Measurements from ENCODE around the gene PLCB2.

Gene PLCB2

DNA sequence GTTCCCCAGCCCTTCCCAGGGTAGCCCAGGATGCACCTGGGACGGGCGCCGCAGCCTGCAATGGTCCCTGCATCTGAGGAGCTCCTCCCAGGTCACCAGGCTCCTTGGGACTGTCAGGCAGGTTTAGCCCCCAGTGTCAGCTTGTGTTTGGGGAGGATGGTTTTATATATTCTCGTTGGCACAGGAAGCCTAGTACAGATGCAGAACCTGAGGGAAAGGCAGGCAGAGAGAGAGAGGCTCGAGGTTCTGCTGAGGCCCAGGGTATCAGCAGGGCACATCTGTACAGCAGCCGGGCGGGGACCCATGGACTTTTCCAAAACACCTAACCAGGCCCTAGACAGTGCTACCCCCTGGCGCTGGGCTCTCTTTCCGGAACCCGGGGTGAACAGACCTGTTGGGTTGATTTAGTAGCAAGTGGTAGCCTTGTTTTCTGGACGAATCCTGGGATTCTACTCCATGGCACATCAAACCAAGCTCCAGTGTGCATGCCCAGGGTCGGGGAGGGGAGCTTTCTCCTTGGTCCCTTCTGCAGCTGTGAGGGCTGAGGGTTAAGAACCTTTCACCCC, 60.2 kb downstream of the PLCB2 start:
- no peak for DNase-seq

DNA sequence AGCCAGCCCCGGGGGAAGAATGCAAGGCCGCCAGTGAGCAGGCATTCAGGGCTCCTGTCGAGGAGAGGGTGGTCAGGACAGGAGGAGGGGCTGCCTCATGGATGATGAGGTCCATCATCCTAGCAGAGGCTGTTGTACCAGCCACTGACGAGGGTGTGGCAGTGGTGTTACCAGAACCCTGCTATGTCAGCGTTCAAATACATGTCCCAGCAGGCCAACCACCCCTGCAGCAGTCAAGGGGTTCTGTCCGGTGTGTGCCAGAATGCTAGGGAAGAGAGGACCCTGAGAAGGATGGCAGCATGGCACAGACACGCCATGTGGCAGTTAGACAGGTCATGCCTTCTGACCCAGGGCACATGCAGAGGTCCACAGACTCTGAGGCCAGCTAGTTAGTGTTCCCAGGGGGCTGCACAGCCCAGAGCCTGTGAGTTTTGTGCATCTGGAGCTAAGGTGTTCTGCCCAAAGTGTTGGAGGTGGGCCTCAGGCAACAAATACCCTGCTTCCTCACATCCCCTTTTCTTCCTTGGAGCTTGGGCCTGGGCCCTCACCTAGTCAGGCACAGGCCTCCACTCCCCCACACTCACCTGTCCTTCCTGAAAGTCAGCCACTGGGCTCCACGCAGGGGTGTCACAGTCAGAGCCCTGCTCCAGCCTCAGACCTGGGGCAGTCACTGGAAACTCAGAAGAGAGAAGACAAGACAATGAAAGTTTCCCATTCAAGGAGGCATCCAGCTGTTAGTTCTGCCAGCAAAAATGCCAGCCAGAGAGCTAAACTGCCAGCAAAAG, 61.0 kb downstream of the PLCB2 start:
- DNase-seq, result no peak

DNA sequence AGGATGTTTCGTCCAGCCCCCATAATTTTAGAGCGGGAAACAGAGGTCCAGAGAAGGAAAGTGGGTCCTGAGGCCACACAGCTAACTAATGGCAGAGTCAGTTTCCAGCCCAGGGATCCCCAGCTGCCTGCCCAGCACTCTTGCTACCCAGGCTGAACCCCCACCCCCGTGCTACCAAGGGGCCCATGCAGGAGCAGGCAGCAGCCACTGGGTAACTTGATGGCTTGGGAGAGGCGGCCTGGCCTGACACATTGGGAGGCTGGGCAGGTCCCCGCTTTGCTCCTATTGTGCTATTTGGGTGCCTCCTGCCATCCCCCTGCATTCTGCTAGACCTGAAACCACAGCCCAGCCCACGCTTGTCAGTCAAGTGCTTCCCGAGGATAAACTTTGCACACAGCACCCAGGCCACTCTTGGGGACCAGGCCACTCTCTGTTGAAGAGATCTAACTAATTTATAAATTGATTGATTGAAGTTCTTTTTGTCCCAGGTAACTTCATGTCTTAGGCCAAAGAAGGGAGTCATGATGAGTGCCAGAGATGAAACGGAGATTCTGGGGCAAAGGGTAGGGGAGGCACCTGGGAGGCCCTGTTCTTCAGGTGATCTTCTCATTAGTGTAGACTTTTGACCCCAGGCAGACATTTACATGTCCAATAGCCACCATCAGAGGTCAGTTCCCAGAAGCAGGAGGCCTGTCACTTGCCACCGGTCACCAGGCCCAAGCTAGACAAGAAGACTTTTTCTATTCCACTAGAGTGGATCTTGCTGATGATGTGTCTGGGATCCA, 61.9 kb downstream of the PLCB2 start:
- no peak for DNase-seq

DNA sequence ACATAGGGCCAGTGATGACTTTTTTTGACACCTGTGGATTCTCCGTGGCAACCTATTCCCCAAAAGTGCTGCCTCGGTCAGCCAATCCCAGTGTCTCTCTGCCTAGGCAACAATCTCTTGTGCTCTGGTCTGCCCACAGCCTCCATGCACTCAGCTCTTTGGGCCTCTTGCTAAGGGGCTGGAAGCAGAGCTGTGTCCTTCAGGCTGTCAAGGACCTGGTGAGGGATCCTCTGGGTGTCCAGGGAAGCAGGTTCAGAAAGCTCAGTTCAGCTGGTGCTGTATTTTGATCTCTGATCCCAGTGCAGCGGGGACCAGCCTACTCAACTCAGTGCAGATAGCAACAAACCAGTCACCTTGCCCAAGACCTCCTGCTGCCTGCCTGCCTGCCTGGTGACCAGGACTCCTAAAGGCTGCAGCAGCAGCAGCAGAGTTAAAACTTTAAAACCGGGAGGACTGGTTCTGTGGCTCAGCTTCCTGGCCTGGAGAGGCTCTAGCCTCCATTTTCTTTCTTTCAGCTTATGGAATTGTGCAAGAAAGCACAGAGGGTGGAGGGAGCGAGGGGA, 62.7 kb downstream of the PLCB2 start:
- peak; percentile 18 for DNase-seq

DNA sequence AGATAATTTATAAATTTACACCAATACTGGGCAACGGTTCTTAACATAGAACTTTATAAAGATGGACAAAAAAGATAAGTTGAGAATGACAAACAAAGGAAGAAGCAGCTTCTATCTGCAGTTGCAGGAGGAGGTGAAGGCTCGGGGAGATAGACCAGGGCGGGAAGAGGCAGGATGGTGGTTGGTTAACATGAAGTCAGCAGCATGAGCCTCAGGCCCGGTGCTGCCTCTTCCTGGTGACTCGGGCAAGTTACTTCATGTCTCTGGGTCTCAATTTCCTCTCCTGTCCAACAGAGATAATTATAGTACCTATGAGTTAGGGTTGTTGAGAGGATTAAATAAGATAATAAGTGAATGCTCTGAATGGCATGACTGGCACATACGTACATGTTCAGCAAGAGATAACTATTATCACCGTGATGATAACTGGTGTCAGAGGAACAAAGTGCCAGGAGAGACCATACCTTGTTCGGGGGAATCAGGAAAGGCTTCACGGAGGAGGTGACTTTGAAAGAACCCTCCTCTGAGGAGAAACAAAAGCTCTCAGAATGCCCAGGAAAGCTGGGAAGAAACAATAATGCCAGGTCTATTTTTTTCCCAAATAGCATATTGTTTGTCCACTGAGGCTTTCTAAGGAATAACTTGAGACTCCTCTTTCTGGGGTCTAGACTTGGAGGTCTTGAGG, 64.5 kb downstream of the PLCB2 start:
- DNase-seq, result no peak

DNA sequence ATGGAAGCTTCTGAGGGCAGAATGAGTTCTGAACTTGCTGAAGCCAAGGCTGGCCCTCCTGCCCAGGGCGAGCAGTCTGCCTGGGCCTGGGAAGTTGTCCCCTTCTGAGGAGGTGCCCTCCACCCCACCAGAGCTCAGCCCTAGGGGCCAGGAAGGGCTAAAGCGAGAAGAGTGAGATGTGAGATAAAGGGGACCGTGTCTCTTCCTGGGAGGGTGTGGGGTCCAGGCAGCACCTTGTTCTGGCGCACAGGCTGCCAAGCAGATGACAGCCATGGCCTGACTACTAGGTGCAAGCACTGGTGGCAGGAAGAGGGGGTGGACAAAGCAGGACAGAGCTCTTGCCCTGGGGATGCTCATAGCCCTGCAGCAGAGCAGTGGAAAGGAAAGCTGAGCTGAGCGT, 65.1 kb downstream of the PLCB2 start:
- no peak for DNase-seq

DNA sequence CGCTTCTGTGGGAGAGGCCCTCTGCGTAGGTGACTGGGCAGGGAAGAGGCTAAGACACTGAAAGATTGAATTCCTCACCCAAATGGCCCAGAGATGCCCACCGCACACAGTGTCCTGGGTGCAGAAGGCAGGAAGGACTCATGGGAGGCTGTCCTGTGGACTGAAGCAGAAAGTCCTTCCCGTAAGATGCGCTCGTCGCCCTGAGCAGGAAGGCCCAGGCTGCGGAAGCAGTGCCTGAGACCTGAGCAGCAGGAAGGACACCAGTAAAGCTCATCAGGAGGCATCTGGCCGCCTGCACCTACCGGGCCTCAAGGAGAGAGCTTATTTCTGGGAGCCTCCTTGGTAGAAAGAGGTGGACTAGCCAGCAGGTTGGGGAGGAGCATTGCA, 65.5 kb downstream of the PLCB2 start:
- DNase-seq, result no peak

DNA sequence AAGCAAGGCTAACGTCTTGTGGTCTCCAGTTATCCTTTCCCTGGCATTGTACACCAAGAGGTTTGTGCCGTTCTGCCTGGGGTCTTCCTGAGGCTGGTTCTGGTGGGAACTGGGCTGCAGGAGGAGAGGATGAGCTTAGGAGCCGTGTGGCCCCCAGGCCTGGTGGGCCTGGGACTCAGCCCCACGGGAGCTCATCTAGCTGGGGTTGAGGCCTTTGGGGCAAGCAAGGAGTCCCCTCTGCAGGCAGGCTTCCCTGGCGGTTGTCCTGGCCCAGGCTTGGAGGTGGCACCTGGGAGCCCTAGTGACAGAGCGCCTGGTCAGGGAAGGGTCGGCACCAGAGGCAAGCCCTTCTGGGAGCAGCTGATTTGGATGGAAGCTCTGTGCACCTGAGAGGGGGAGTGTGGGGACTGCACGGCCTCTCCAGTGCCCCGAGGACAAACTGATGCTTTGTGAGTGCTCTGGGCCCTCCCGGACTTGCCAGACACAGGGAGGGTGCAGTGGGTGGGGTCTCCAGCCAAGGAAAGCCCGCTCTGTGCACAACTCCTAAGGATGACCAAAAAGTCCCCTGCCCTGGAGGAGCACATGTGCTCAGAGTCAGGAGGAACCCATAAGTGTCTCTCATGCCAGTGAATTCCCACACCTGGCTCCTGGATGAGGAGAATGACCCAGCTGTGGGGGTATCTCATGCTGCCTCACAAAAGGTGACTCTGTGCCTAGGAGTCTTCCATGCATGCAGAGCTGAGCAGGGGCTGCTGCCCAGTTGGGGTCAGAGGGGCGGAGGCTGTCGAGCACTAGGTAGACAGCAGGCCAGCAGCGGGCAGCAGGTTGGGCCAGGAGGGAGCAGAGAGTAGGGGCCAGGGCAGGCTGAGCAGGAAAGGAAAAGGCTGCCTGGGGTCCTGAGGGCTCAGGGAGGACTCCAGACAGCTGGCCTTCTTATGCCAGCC, 66.2 kb downstream of the PLCB2 start:
- no peak for DNase-seq

DNA sequence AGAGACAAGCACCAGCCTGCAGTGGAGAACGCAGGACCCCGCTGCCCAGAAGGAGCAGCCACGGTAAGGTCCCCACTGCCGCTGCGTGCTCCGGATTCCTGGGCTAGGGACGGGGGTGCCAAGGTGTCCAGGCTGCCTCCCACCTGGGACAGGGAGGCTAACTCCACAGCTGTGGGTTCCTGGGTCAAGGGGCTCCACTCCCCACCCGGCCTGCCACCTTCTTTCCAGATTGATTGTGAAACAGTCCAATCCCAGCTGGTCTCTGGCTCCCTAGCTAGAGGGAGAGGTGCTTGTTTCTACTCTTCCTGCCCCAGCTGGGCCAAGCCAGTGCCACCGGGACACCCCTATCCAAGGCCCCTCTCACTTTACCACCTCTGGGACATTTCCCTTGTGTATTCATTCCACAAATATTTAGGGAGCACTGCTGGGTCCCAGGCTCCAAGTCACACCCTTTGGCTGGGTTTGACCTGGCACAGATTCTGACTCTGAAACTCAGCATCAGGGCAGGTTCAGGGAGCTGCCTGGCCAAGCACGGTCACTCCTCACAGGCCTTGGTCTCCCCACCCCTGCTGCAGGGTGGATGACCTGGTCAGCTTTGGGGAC, 67.0 kb downstream of the PLCB2 start:
- no peak for DNase-seq

DNA sequence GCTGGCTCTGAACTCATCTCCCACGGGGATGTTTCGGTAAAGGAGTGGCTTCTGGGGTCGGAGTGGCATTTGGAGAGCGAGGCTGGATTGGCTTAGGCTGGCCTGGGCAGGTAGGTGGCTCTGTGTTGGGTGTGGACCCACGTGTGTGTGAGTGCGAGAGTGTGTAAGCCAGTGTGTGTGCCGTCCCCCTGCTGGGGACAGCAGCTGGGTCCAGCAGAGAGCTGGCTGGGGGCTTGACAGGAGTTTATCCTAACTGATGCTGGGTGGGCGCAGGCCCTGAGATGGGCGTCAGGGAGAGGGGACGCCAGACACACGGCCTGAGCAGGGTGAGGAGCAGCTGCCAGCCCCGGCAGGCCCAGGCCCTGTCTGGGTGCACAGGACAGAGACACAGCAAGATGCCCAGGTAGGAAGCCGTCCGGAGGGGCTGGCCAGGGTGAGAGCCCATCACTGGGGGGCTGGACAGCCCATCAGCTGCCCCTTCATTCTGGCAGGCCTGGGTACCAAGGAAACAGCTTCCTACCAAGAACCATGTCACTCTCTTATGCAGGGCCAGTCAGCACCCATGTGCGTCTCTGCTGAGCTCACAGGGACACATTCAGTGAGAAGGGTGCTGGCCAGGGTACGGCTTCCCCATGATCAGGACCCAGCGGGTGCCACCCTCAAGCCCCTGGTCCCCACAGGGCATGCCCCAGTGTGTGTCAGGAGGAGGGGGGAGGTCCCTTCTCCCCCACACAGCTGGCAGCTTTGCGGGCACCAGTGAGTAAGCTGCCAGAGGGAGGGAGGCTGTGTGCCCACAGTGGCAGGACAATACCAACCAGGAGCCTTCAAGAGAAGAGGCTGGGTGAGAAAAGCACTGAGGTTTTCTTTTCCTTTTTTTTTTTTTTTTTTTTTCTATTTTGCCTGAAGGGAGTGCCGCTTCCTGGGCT, 67.8 kb downstream of the PLCB2 start:
- no peak for DNase-seq

DNA sequence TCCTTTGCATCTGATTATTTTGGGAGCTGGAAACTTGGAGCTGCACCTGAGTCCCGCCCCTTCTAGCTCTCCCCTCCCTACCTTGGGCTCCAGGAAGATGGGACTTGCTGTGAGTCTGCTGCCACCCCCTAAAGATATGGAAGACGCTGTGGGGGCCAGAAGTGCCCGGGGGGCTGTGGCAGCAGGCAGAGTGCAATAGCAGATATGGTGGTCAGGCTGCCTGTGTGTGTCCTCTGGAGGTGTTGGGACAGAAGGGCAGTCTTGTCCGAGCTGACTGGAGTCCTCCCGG, 68.4 kb downstream of the PLCB2 start:
- no peak for DNase-seq

DNA sequence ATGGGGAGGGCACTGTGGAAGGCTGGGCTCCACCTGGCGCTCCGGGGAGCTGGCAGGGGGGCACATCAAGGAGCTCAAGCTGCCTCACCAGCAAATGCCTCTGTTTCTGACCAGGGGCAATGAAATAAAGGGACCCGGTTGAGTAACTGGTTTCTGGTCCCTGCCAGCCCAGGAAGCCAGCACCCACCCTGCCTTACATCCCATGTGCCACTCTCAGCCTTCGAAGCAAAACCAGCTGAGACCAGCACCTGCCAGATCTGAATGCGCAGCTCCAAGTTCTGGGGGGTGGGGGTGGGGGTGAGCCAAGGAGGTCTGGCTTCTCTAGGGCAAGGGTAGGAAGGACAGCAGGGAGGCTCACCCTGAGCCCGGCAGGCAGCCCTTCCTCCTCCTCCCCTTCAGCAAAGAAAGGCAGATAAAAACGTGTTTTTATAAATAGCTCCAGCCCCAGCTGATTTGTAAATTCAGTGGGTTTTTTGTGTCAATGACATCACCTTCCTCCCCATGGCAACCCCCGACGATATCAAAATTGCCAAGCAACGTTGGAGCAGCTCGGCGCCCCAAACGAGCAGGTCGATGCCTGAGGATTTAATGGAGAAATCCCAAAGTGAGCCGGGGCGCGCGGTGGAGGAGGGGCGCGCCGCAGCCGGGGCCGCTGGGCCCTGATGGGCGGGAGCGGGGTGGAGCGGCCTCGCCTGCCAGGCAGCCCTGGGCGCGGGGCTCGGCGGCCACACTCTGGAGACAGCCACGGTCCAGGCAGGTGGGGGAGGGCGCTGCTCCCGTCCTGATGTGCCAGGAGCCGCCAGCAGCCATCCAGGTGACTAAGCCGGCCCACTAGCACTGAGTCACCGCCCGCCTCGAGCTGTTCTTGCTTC, 69.0 kb downstream of the PLCB2 start, which contains the start of gene PAK6:
Gene PAK6 (plus strand): TSS at position 532 of the 872 bp plus-strand sequence. CDS start 25,723 bp downstream, outside the sequence.
- DNase-seq, result no peak
